Measurements from ENCODE around the gene CLEC3B. TPM values are rescaled to one million over a fixed set of nuclear protein-coding genes. Genes with fewer than 3 reads are reported as not detected.

Gene CLEC3B
- total and polyA plus RNA-seq, 2 of the 8 experiments (the other 6 are each of a cell fraction or from before 2014, with no cell fraction given): 0.32 TPM; not detected in 1

DNA sequence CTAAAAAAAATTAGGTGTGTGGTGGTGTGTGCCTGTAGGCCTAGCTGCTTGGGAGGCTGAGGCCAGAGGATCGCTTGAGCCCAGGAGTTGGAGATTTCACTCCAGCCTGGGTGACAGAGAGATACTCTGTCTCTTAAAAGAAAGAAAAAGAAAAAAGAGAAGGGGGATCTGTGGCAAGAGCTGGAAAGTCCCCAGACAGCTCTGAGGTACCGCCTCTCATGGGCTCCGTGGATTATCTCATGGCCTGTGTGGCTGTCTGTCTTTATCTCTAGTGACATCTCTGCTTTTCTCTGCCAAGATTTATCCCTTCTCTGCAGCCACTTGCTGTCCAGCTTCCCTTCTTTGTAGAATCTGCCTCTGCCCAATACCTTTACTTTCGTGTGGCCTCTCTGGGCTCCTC lies 44.4 kb upstream of the CLEC3B start:
- Histone ChIP-seq H3K9ac (replicated peaks in 1 of 4; ENCODE audit: extremely low read depth in 1 of 4, low read depth in 3 of 4, low read length in 3 of 4) (no peak overlapping the region), H3K14ac (ENCODE audit: insufficient read length) (no peak overlapping the region), H3K79me2 (ENCODE audit: control insufficient read depth in 1 of 2, insufficient read depth in 2 of 2, low read length in 2 of 2) (peaks cover 38 to 95% of the 10 kb centered on the region in 2 experiments), H3K4ac (replicated peaks; ENCODE audit: insufficient read length, low read depth, low read length) (no peak overlapping the region), H3K18ac (ENCODE audit: extremely low read depth, low read length) (no peak overlapping the region), H4K91ac (replicated peaks; ENCODE audit: insufficient read length, low read length) (no peak overlapping the region), H3K4me2 (ENCODE audit: insufficient read depth in 1 of 2, low read depth in 2 of 2, low read length in 2 of 2) (no peak overlapping the region), H2BK5ac (ENCODE audit: low read depth, low read length) (no peak overlapping the region), H3K4me3 (ENCODE audit: extremely low read depth in 1 of 4, insufficient read depth in 2 of 4, low read depth in 3 of 4, low read length in 4 of 4) (no peak overlapping the region), H4K8ac (ENCODE audit: extremely low read depth, insufficient read depth, low read length) (no peak overlapping the region), H3K56ac (replicated peaks; ENCODE audit: insufficient read length, low read depth, low read length) (no peak overlapping the region), H2BK12ac (ENCODE audit: low read depth, low read length) (no peak overlapping the region), H3K79me1 (ENCODE audit: low read depth, low read length) (peaks cover 22% of the 10 kb centered on the region), H3K23me2 (ENCODE audit: low read depth, low read length) (no peaks in the 10 kb centered on the region), H2AFZ (ENCODE audit: low read length) (no peak overlapping the region), H3K27ac (ENCODE audit: low read depth, low read length) (no peak overlapping the region), H4K5ac (ENCODE audit: insufficient read length, low read depth, low read length) (no peak overlapping the region), H2BK120ac (replicated peaks; ENCODE audit: low read depth, low read length) (no peak overlapping the region), H2AK5ac (ENCODE audit: low read depth, low read length) (no peak overlapping the region), H2BK20ac (ENCODE audit: low read length) (no peak overlapping the region), H3K27me3 (replicated peaks in 1 of 4; ENCODE audit: control insufficient read depth in 3 of 4, extremely low read depth in 1 of 4, insufficient read depth in 3 of 4, low read length in 3 of 4) (no peaks in the 10 kb centered on the region), H3K4me1 (replicated peaks in 1 of 4; ENCODE audit: control insufficient read depth in 3 of 4, insufficient read depth in 4 of 4, low read length in 3 of 4) (peaks cover 0 to 6% (median 0%) of the 10 kb centered on the region in 4 experiments; a peak in 2 of 7 replicates), H3K23ac (ENCODE audit: insufficient read length) (no peak overlapping the region), H3K9me3 (ENCODE audit: insufficient read depth in 2 of 2, low read depth in 1 of 2, low read length in 1 of 2) (peaks cover 2 to 11% of the 10 kb centered on the region in 2 experiments; a peak in 1 of 4 replicates), H4K20me1 (replicated peaks in 1 of 2; ENCODE audit: control insufficient read depth in 1 of 2, insufficient read depth in 2 of 2, low read length in 2 of 2) (peaks cover 10 to 13% of the 10 kb centered on the region in 2 experiments), H2BK15ac (ENCODE audit: low read length) (no peak overlapping the region), H3K36me3 (ENCODE audit: control insufficient read depth in 2 of 4, insufficient read depth in 4 of 4, low read length in 3 of 4) (peaks cover 0 to 21% (median 5%) of the 10 kb centered on the region in 4 experiments; a peak in 4 of 8 replicates)
- FAIRE-seq (no peak), DNase-seq (ENCODE audit: low read depth in 1 of 2, low spot score in 2 of 2) (no peak)
- ChIA-PET CTCF (ENCODE audit: partially characterized antibody) (interaction anchor here (1.1 to 2.1 kb wide), 4 partner anchors 8 to 67 kb away, joined by 3 to 8 read pairs (median 4); no protein-coding TSS in a partner anchor), POLR2A (ENCODE audit: partially characterized antibody) (interaction anchor here (1.0 kb wide), 1 partner anchor 36 kb away, joined by 3 read pairs; no protein-coding TSS in a partner anchor)
- WGBS, 2 experiments (ENCODE audit: extremely low coverage in 1 of 2, insufficient coverage in 1 of 2, insufficient read length in 1 of 2, insufficient replicate concordance in 2 of 2, low coverage in 1 of 2, low lambda C conversion rate in 2 of 2, missing lambda C conversion rate in 1 of 2): 98% methylated on average over 4 of the region's 4 CpGs; no CpG with 5 or more reads in 1 of the 2 experiments
- no peak for TF ChIP-seq HDAC6 (IDR thresholded peaks at IDR 0.05; ENCODE audit: low read depth, low read length)
- TF ChIP-seq RFX5 (IDR thresholded peaks at IDR 0.05; ENCODE audit: borderline replicate concordance, low read depth, low read length): no peak
- no peak for TF ChIP-seq RAD21 (IDR thresholded peaks at IDR 0.05 in 1 of 2, conservative IDR thresholded peaks at IDR 0.05 in 1 of 2; ENCODE audit: low read depth in 2 of 2, low read length in 2 of 2)
- TF ChIP-seq CEBPB (IDR thresholded peaks at IDR 0.05; ENCODE audit: low read depth, low read length): no peak
- TF ChIP-seq BCL11A (IDR thresholded peaks at IDR 0.05; ENCODE audit: low read depth in 2 of 2, low read length in 2 of 2): no peak
